Measurements from ENCODE around the gene HDAC4. TPM values are rescaled to one million over a fixed set of nuclear protein-coding genes. Genes with fewer than 3 reads are reported as not detected.

The HDAC4 gene
- total and polyA plus RNA-seq, 9 of the 15 experiments (the other 6 are each of a cell fraction or from before 2014, with no cell fraction given): 0.11 to 20.2 (median 4.0) TPM

- TF ChIP-seq ARID3B (CRISPR knock-in tag; IDR thresholded peaks at IDR 0.05; ENCODE audit: borderline replicate concordance): no peak
- no peak for TF ChIP-seq ATF3 (IDR thresholded peaks at IDR 0.05)
- TF ChIP-seq ATF3 (CRISPR knock-in tag; conservative IDR thresholded peaks at IDR 0.05): peak; percentile 56; the same call in 1 of the 2 replicates
- no peak for TF ChIP-seq TAF7 (tag; IDR thresholded peaks at IDR 0.05)
- peak; percentile 59 for TF ChIP-seq POLR2A (conservative IDR thresholded peaks at IDR 0.05)
- peak; percentile 17; the same call in 1 of the 2 replicates for TF ChIP-seq KLF13 (tag; IDR thresholded peaks at IDR 0.05; ENCODE audit: borderline replicate concordance, low read depth)
- TF ChIP-seq SIN3A (IDR thresholded peaks at IDR 0.05; ENCODE audit: borderline replicate concordance in 2 of 2, control insufficient read depth in 1 of 2, low read depth in 2 of 2, low read length in 2 of 2): peak in 1 of 2 experiments; percentile 41; a peak in 1 of 4 replicates
- TF ChIP-seq SMARCA5 (IDR thresholded peaks at IDR 0.05): no peak
Observed at GRCh38 chr2:239274391-239275043, 126.3 kb downstream of the HDAC4 start (continued).
